ENCODE data around the gene SGSH. TPM values are rescaled to one million over a fixed set of nuclear protein-coding genes. Genes with fewer than 3 reads are reported as not detected.

Gene SGSH
- total and polyA plus RNA-seq, 7 donors, result 3.6 to 37.0 (median 12.1) TPM

- TF ChIP-seq EP300 (IDR thresholded peaks at IDR 0.05) (peak in 1 of 4 donors; percentile 20), POLR2AphosphoS5 (IDR thresholded peaks at IDR 0.05) (peak in 3 of 4 donors; percentile 19 to 68 (median 26)), POLR2A (IDR thresholded peaks at IDR 0.05) (no peak), CTCF (IDR thresholded peaks at IDR 0.05) (no peak)
- Histone ChIP-seq H3K27me3 (no peaks in the 10 kb centered on the region), H3K9me3 (no peaks in the 10 kb centered on the region), H3K36me3 (peaks cover 0 to 35% (median 5%) of the 10 kb centered on the region in 4 donors), H3K4me3 (peak overlapping the region; percentile 83 to 100 (median 96)), H3K27ac (peak overlapping the region; percentile 79 to 89 (median 88)), H3K4me1 (peaks cover 0 to 26% (median 21%) of the 10 kb centered on the region in 4 donors)
- peak; percentile 89 for DNase-seq
- intact Hi-C loops (cut with DNase I), result no loop called here
- WGBS, 2 donors, result 26 to 38% methylated on average over 15 of the region's 15 CpGs
Observed at GRCh38 chr17:80219013-80219762, 945 bp downstream of the SGSH start.

- H3K36me3 ChIP-seq, result peaks cover 0 to 42% (median 8%) of the 10 kb centered on the region in 4 donors
- intact Hi-C loops (cut with DNase I), result no loop called here
- 87 to 92% methylated on average over 7 of the region's 7 CpGs for WGBS, 2 donors
- peak overlapping the region in 1 of 4 donors; percentile 89 for H3K27ac ChIP-seq
- no peaks in the 10 kb centered on the region for H3K27me3 ChIP-seq
- H3K9me3 ChIP-seq, result no peaks in the 10 kb centered on the region
- TF ChIP-seq EP300 (IDR thresholded peaks at IDR 0.05) (no peak), POLR2A (IDR thresholded peaks at IDR 0.05) (no peak), POLR2AphosphoS5 (IDR thresholded peaks at IDR 0.05) (no peak), CTCF (IDR thresholded peaks at IDR 0.05) (no peak)
- peaks cover 0 to 26% (median 21%) of the 10 kb centered on the region in 4 donors for H3K4me1 ChIP-seq
- no peak for DNase-seq
- H3K4me3 ChIP-seq, result no peak overlapping the region
Observed at GRCh38 chr17:80218391-80218790, 1.7 kb downstream of the SGSH start.

GRCh38 chr17:80217703-80218362 lies 2.3 kb downstream of the SGSH start:
- H3K9me3 ChIP-seq, result no peaks in the 10 kb centered on the region
- WGBS, 2 donors, result 88 to 94% methylated on average over 13 of the region's 13 CpGs
- H3K27me3 ChIP-seq, result no peaks in the 10 kb centered on the region
- H3K27ac ChIP-seq, result no peak overlapping the region
- H3K4me1 ChIP-seq, result peaks cover 0 to 26% (median 21%) of the 10 kb centered on the region in 4 donors
- no peak overlapping the region for H3K4me3 ChIP-seq
- TF ChIP-seq POLR2A (IDR thresholded peaks at IDR 0.05) (no peak), CTCF (IDR thresholded peaks at IDR 0.05) (no peak), POLR2AphosphoS5 (IDR thresholded peaks at IDR 0.05) (no peak), EP300 (IDR thresholded peaks at IDR 0.05) (no peak)
- H3K36me3 ChIP-seq, result peaks cover 0 to 44% (median 8%) of the 10 kb centered on the region in 4 donors
- no peak for DNase-seq
- intact Hi-C loops (cut with DNase I), result no loop called here

GRCh38 chr17:80216473-80217456 lies 3.4 kb downstream of the SGSH start:
- no peak for DNase-seq
- Histone ChIP-seq H3K4me3 (no peak overlapping the region), H3K9me3 (no peaks in the 10 kb centered on the region), H3K27ac (no peak overlapping the region), H3K27me3 (no peaks in the 10 kb centered on the region), H3K4me1 (peaks cover 0 to 23% (median 18%) of the 10 kb centered on the region in 4 donors), H3K36me3 (peaks cover 0 to 55% (median 13%) of the 10 kb centered on the region in 4 donors)
- TF ChIP-seq CTCF (IDR thresholded peaks at IDR 0.05) (no peak), EP300 (IDR thresholded peaks at IDR 0.05) (no peak), POLR2AphosphoS5 (IDR thresholded peaks at IDR 0.05) (no peak), POLR2A (IDR thresholded peaks at IDR 0.05) (no peak)
- intact Hi-C loops (cut with DNase I), result no loop called here
- 98% methylated on average over 40 of the region's 40 CpGs for whole genome bisulfite sequencing, 2 donors

Measured in sigmoid colon (tissue), 7 donors.